Measurements from ENCODE around the gene ZNF487. TPM values are rescaled to one million over a fixed set of nuclear protein-coding genes. Genes with fewer than 3 reads are reported as not detected.

Gene ZNF487
- total RNA-seq, 1 experiment from 2014 or later: 4.0 TPM

DNA sequence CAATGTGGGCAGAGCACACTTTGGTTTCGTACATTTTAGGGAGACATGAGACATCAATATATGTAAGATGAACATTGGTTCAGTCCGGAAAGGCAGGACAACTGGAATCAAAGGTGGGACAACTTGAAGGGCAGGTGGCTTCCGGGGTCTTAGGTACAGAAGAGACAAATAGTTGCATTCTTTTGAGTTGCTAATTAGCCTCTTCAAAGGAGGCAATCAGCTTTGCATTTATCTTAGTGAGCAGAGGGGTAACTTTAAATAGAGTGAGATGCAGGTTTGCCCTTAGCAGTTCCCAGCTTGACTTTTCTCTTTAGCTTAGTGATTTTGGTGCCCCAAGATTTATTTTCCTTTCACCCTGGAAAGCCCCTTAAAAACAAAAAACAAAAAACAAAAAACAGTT lies 21.3 kb downstream of the ZNF487 start:
- DNase-seq (ENCODE audit: low read depth, low spot score) (no peak), ATAC-seq (no peak)
- H3K4me2 ChIP-seq (ENCODE audit: low read length): no peak overlapping the region
- no peak overlapping the region for H3K27ac ChIP-seq (ENCODE audit: low read depth, low read length)
- no peaks in the 10 kb centered on the region for H3K27me3 ChIP-seq (ENCODE audit: insufficient read depth, low read length)
- ChIA-PET CTCF (no interaction called here), RAD21 (ENCODE audit: low non-redundant PET in 1 of 2, low total read pairs in 2 of 2, uncharacterized antibody in 2 of 2, unreplicated experiment in 2 of 2) (no interaction called here), POLR2A (no interaction called here)
- no peaks in the 10 kb centered on the region for H4K20me1 ChIP-seq (ENCODE audit: insufficient read depth)
- no peak overlapping the region for H3K4me3 ChIP-seq (replicated peaks in 1 of 2; ENCODE audit: low read depth in 1 of 2, low read length in 2 of 2)
- H3K79me2 ChIP-seq (ENCODE audit: insufficient read depth, low read length): peaks cover 10% of the 10 kb centered on the region
- intact Hi-C loops (cut with micrococcal nuclease): no loop called here
- no peak overlapping the region for H2AFZ ChIP-seq (ENCODE audit: low read depth, low read length, poor library complexity, severe bottlenecking)
- BruUV-seq (replicated peaks): no TSS peak
- no peaks in the 10 kb centered on the region for H3K9me2 ChIP-seq (ENCODE audit: insufficient read depth)
- H3K9ac ChIP-seq (ENCODE audit: low read length): no peak overlapping the region
- no peaks in the 10 kb centered on the region for H3K36me3 ChIP-seq (ENCODE audit: control insufficient read depth in 1 of 2, insufficient read depth in 2 of 2, low read length in 2 of 2)
- H3K4me1 ChIP-seq (ENCODE audit: control insufficient read depth in 1 of 2, insufficient read depth in 2 of 2, low read length in 2 of 2): peaks cover 9 to 14% of the 10 kb centered on the region in 2 experiments
- TF ChIP-seq YY1 (IDR thresholded peaks at IDR 0.05; ENCODE audit: extremely low read depth, insufficient replicate concordance, low read depth, low read length) (no peak), MAX (IDR thresholded peaks at IDR 0.05) (no peak), CBX3 (IDR thresholded peaks at IDR 0.05; ENCODE audit: low read depth) (no peak), POLR2A (IDR thresholded peaks at IDR 0.05; ENCODE audit: borderline replicate concordance, extremely low read depth, insufficient read depth, insufficient read length) (no peak), EZH2 (IDR thresholded peaks at IDR 0.05) (no peak), SIN3A (IDR thresholded peaks at IDR 0.05; ENCODE audit: low read depth) (no peak), REST (IDR thresholded peaks at IDR 0.05; ENCODE audit: low read depth) (no peak), POLR2AphosphoS5 (IDR thresholded peaks at IDR 0.05; ENCODE audit: low read depth, low read length) (no peak), ELF1 (IDR thresholded peaks at IDR 0.05; ENCODE audit: borderline replicate concordance, low read depth) (no peak), ZFX (IDR thresholded peaks at IDR 0.05) (no peak), ZNF274 (IDR thresholded peaks at IDR 0.05; ENCODE audit: low read depth, low read length) (no peak), SP1 (IDR thresholded peaks at IDR 0.05; ENCODE audit: low read depth) (no peak), SRF (IDR thresholded peaks at IDR 0.05; ENCODE audit: low read depth) (no peak)
- TF ChIP-seq, protein P1, sequence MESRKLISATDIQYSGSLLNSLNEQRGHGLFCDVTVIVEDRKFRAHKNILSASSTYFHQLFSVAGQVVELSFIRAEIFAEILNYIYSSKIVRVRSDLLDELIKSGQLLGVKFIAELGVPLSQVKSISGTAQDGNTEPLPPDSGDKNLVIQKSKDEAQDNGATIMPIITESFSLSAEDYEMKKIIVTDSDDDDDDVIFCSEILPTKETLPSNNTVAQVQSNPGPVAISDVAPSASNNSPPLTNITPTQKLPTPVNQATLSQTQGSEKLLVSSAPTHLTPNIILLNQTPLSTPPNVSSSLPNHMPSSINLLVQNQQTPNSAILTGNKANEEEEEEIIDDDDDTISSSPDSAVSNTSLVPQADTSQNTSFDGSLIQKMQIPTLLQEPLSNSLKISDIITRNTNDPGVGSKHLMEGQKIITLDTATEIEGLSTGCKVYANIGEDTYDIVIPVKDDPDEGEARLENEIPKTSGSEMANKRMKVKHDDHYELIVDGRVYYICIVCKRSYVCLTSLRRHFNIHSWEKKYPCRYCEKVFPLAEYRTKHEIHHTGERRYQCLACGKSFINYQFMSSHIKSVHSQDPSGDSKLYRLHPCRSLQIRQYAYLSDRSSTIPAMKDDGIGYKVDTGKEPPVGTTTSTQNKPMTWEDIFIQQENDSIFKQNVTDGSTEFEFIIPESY (IDR thresholded peaks at IDR 0.05; ENCODE audit: extremely low read depth, insufficient replicate concordance, low read length): no peak
- TF ChIP-seq, protein P2, sequence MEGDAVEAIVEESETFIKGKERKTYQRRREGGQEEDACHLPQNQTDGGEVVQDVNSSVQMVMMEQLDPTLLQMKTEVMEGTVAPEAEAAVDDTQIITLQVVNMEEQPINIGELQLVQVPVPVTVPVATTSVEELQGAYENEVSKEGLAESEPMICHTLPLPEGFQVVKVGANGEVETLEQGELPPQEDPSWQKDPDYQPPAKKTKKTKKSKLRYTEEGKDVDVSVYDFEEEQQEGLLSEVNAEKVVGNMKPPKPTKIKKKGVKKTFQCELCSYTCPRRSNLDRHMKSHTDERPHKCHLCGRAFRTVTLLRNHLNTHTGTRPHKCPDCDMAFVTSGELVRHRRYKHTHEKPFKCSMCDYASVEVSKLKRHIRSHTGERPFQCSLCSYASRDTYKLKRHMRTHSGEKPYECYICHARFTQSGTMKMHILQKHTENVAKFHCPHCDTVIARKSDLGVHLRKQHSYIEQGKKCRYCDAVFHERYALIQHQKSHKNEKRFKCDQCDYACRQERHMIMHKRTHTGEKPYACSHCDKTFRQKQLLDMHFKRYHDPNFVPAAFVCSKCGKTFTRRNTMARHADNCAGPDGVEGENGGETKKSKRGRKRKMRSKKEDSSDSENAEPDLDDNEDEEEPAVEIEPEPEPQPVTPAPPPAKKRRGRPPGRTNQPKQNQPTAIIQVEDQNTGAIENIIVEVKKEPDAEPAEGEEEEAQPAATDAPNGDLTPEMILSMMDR (IDR thresholded peaks at IDR 0.05 in 2 of 3, conservative IDR thresholded peaks at IDR 0.05 in 1 of 3; ENCODE audit: borderline replicate concordance in 1 of 3, insufficient read depth in 1 of 3, low read depth in 2 of 3, low read length in 2 of 3): no peak
- no peaks in the 10 kb centered on the region for H3K9me3 ChIP-seq (ENCODE audit: control insufficient read depth in 1 of 2, insufficient read depth in 1 of 2, low read depth in 1 of 2, low read length in 2 of 2)

All from HCT116 (cell line).